ENCODE results near the gene CCL8. TPM values are rescaled to one million over a fixed set of nuclear protein-coding genes. Genes with fewer than 3 reads are reported as not detected.

CCL8 gene
- total and polyA plus RNA-seq, 10 of the 15 experiments (the other 5 are each of a cell fraction or from before 2014, with no cell fraction given) = not detected

DNA sequence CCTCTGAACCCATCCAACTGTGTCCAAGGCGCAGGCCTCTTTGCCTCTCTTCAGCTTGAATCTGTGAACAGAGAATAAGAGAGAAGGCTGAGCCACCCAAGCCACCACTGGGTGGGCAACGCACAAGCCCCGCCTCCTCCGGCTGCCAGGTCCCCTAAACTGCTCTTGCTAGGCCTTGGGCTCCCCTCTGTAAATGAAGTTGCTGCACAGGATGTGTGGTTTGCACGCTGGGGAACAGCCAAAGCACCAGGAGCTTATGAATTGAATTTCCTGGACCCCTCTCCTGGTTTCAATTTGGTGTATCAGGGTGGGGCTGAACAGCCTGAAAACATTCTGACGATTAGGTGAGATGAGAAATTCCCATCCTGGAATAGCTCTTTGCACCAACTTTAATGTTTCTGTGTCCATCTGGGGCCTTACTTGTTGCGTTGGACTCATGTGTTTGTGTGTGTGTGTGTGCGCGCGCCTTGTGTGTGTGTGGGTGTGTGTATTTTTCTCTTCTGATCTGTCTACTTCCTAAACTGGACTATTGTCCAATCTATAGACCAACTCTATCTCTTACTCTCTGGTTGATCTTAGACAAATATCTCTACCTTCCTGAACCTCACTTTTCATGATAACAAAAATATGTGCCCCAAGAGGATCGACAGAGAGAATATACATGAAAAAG is 41.5 kb downstream of the CCL8 start:
- Histone ChIP-seq H3K4me1 (ENCODE audit: control insufficient read depth, insufficient read depth, low read length) (peaks cover 3% of the 10 kb centered on the region; the same call in 1 of the 2 replicates), H3K27ac (ENCODE audit: control insufficient read depth, insufficient read depth) (no peak overlapping the region), H3K36me3 (ENCODE audit: control insufficient read depth in 2 of 2, insufficient read depth in 2 of 2, low read length in 1 of 2) (no peaks in the 10 kb centered on the region), H2AFZ (ENCODE audit: control insufficient read depth, low read depth, low read length) (no peak overlapping the region), H3K9ac (ENCODE audit: control insufficient read depth, insufficient read depth, low read length) (no peak overlapping the region), H3K4me2 (ENCODE audit: control insufficient read depth, insufficient read depth) (no peak overlapping the region), H3K79me2 (ENCODE audit: control insufficient read depth, insufficient read depth, low read length) (no peaks in the 10 kb centered on the region), H4K20me1 (ENCODE audit: control insufficient read depth, insufficient read depth) (no peaks in the 10 kb centered on the region), H3K4me3 (no peak overlapping the region), H3K9me3 (replicated peaks; ENCODE audit: control insufficient read depth, insufficient read depth, low read length) (no peaks in the 10 kb centered on the region), H3K27me3 (replicated peaks in 1 of 2; ENCODE audit: control insufficient read depth in 2 of 2, insufficient read depth in 2 of 2, low read length in 1 of 2) (peaks cover 2 to 20% of the 10 kb centered on the region in 2 experiments; a peak in 3 of 4 replicates)
- TF ChIP-seq NBN (IDR thresholded peaks at IDR 0.05) (no peak), ATF2 (IDR thresholded peaks at IDR 0.05; ENCODE audit: low read length) (no peak), TARDBP (IDR thresholded peaks at IDR 0.05; ENCODE audit: borderline replicate concordance) (no peak), GATAD2B (conservative IDR thresholded peaks at IDR 0.05; ENCODE audit: low read depth) (no peak), RELB (IDR thresholded peaks at IDR 0.05; ENCODE audit: low read depth) (no peak), BRCA1 (IDR thresholded peaks at IDR 0.05; ENCODE audit: low read depth, low read length) (no peak), ZBTB33 (IDR thresholded peaks at IDR 0.05) (no peak)
- TF ChIP-seq, protein P1, sequence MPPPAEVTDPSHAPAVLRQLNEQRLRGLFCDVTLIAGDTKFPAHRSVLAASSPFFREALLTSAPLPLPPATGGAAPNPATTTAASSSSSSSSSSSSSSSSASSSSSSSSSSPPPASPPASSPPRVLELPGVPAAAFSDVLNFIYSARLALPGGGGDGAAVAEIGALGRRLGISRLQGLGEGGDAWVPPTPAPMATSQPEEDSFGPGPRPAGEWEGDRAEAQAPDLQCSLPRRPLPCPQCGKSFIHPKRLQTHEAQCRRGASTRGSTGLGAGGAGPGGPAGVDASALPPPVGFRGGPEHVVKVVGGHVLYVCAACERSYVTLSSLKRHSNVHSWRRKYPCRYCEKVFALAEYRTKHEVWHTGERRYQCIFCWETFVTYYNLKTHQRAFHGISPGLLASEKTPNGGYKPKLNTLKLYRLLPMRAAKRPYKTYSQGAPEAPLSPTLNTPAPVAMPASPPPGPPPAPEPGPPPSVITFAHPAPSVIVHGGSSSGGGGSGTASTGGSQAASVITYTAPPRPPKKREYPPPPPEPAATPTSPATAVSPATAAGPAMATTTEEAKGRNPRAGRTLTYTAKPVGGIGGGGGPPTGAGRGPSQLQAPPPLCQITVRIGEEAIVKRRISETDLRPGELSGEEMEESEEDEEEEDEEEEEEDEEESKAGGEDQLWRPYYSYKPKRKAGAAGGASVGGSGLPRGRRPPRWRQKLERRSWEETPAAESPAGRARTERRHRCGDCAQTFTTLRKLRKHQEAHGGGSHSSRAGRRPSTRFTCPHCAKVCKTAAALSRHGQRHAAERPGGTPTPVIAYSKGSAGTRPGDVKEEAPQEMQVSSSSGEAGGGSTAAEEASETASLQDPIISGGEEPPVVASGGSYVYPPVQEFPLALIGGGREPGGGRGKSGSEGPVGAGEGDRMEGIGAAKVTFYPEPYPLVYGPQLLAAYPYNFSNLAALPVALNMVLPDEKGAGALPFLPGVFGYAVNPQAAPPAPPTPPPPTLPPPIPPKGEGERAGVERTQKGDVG (CRISPR knock-in tag; IDR thresholded peaks at IDR 0.05) = no peak
- ChIA-PET CTCF (interaction anchor here (0.8 to 8.8 kb wide), 46 partner anchors 8 to 582 kb away, joined by 3 to 264 read pairs (median 6); partner anchors contain the start of gene CCL8), POLR2A (no interaction called here), RAD21 (ENCODE audit: unreplicated experiment) (interaction anchor here (0.6 to 6.0 kb wide), 9 partner anchors 12 to 190 kb away, joined by 3 to 83 read pairs (median 6); no protein-coding TSS in a partner anchor), SMC1A (ENCODE audit: uncharacterized antibody, unreplicated experiment) (interaction anchor here (0.5 to 4.1 kb wide), 21 partner anchors 8 to 194 kb away, joined by 3 to 80 read pairs (median 5); no protein-coding TSS in a partner anchor)
- 37% methylated on average over 11 of the region's 11 CpGs for WGBS (ENCODE audit: insufficient coverage, insufficient replicate concordance, low lambda C conversion rate, missing lambda C conversion rate)
- no peak for DNase-seq (ENCODE audit: low read depth, low spot score)
- intact Hi-C loops (cut with micrococcal nuclease; ENCODE audit: unreplicated experiment) = loop anchor here (1.0 kb wide), 2 partner anchors 42 to 160 kb away; no protein-coding TSS in a partner anchor
- in situ Hi-C loops (cut with MboI) = loop anchor here (5.0 kb wide), 1 partner anchor 158 kb away; no protein-coding TSS in a partner anchor
- BruUV-seq (replicated peaks) = no TSS peak
- ATAC-seq = no peak
- no peak for FAIRE-seq
